ENCODE data around the gene DNAH17.

DNA sequence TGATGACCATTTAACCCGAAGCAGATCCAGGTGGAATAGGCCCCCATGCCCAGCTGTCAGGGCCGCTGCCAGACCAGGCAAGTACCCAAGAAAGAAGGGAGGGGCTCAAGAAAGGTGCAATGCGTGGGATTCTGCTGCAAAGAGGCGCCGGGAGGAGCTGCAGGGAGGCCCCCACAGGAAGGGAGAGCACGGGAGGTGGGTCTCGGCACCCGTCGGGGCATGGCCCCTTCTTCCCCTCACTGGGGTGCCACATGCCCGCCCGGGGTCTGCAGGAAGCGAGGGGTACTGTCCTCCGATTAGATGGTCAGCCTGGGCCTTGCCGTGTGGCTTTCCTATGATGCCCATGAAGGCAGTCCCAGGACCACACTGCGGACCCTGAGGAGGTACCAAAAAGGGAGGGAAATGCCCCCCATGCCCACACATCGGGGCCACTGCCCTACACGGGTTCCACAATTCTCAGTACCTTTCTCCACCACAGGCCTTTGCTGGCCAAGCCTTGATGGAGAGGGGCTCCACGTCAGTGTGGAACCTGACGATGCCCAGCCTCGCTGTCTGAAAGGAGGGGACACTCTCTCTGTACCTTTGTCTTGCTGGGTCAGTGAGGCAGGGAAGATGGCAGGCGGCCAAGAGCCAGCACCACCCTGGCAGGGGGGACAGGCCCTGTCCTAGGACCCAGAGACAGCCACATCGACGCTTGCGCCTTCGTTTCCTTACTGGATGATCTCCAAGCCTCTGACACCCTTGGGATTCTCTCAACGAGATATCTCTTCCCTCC is 45.5 kb upstream of the DNAH17 start:
- TF ChIP-seq GATA2 (IDR thresholded peaks at IDR 0.05; ENCODE audit: insufficient read depth, insufficient read length, low read depth, low read length): no peak
- no peak for TF ChIP-seq POLR2A (IDR thresholded peaks at IDR 0.05; ENCODE audit: low read depth, low read length)
- TF ChIP-seq, protein P1, sequence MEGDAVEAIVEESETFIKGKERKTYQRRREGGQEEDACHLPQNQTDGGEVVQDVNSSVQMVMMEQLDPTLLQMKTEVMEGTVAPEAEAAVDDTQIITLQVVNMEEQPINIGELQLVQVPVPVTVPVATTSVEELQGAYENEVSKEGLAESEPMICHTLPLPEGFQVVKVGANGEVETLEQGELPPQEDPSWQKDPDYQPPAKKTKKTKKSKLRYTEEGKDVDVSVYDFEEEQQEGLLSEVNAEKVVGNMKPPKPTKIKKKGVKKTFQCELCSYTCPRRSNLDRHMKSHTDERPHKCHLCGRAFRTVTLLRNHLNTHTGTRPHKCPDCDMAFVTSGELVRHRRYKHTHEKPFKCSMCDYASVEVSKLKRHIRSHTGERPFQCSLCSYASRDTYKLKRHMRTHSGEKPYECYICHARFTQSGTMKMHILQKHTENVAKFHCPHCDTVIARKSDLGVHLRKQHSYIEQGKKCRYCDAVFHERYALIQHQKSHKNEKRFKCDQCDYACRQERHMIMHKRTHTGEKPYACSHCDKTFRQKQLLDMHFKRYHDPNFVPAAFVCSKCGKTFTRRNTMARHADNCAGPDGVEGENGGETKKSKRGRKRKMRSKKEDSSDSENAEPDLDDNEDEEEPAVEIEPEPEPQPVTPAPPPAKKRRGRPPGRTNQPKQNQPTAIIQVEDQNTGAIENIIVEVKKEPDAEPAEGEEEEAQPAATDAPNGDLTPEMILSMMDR (IDR thresholded peaks at IDR 0.05; ENCODE audit: extremely low read depth in 1 of 2, insufficient read depth in 1 of 2, low read depth in 1 of 2, low read length in 2 of 2): no peak
- TF ChIP-seq, protein P2, sequence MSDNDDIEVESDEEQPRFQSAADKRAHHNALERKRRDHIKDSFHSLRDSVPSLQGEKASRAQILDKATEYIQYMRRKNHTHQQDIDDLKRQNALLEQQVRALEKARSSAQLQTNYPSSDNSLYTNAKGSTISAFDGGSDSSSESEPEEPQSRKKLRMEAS (IDR thresholded peaks at IDR 0.05; ENCODE audit: insufficient read depth, insufficient read length): no peak
- no peak for TF ChIP-seq POLR2AphosphoS5 (IDR thresholded peaks at IDR 0.05; ENCODE audit: insufficient read depth, low read depth, low read length)

Data from endothelial cell of umbilical vein (primary cell).